Ovary (tissue), 3 donors: ENCODE measurements around the gene TSSC4.

Source experiments
- EP300 ChIP-seq: sonication (generic); formaldehyde crosslinking; IDR thresholded peaks from one replicate; pipeline ENCODE4 v1.6.1; 2017; ENCODE audit warnings: antibody characterized with exemption
- POLR2A ChIP-seq: fragments of 450-650 bp; IDR thresholded peaks from one replicate; pipeline ENCODE4 v1.6.1; 2017; ENCODE audit warnings: antibody characterized with exemption, mild to moderate bottlenecking, moderate library complexity
- TF ChIP-seq, protein P1 (sequence below), 3 donors: fragments of 450-650 bp in 2 of 3; fragments of 200-600 bp in 1 of 3; IDR thresholded peaks; one replicate each; pipeline versions ENCODE4 v1.5.1 to v1.8.0; 2016 to 2022; ENCODE audit warnings: antibody characterized with exemption in 3 of 3, mild to moderate bottlenecking in 1 of 3
- donor health status: DM: no; HTN: no; CAD: no.

- TF ChIP-seq, protein P1, sequence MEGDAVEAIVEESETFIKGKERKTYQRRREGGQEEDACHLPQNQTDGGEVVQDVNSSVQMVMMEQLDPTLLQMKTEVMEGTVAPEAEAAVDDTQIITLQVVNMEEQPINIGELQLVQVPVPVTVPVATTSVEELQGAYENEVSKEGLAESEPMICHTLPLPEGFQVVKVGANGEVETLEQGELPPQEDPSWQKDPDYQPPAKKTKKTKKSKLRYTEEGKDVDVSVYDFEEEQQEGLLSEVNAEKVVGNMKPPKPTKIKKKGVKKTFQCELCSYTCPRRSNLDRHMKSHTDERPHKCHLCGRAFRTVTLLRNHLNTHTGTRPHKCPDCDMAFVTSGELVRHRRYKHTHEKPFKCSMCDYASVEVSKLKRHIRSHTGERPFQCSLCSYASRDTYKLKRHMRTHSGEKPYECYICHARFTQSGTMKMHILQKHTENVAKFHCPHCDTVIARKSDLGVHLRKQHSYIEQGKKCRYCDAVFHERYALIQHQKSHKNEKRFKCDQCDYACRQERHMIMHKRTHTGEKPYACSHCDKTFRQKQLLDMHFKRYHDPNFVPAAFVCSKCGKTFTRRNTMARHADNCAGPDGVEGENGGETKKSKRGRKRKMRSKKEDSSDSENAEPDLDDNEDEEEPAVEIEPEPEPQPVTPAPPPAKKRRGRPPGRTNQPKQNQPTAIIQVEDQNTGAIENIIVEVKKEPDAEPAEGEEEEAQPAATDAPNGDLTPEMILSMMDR (IDR thresholded peaks at IDR 0.05): no peak
- TF ChIP-seq POLR2A (no peak), EP300 (no peak)
Observed at GRCh38 chr11:2437516-2437915, 37.0 kb downstream of the TSSC4 start.
